Measurements from ENCODE around the gene CTNND2. TPM values are rescaled to one million over a fixed set of nuclear protein-coding genes. Genes with fewer than 3 reads are reported as not detected.

The CTNND2 gene
- polyA plus RNA-seq, 1 donor from 2014 or later: 67.0 TPM

DNA sequence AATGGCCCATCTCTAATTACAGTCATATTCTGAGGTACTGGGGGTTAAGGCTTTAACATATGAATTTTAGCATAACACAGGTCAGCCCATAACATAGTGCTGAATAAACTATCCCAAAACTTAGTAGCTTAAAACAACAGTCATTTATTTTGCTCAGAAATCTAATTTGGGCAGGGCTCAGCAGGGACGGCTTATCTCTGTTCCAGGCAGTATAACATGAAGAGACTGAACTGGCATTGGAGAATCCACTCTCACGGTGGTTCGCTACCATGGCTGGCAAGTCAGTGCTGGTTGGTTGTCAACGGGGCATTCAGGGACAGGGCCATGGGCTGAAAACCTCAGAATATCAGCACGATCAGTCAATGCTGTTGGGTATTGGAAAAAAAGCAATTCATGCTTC lies 622.4 kb downstream of the CTNND2 start:
- Histone ChIP-seq H3K36me3 (ENCODE audit: insufficient read depth, low read length) (peaks cover 3% of the 10 kb centered on the region), H3K9ac (ENCODE audit: low read length) (no peak overlapping the region), H3K27me3 (ENCODE audit: insufficient read depth, low read depth, low read length) (no peaks in the 10 kb centered on the region)

DNA sequence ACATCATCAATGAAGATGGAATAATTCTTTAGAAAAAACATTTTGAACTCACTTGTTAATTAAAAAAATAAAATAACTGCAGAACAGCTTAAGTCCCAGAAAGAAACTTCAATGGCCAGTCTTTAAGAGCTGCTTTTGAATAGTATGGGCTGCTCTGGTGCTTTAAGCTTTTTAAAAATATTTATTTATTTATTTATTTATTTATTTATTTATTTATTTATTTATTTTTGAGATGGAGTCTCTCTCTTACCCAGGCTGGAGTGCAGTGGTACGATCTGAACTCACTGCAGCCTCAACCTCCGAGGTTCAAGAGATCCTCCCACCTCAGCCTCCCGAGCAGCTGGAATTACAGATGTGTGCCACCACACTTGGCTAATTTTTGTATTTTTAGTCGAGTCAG lies 626.9 kb downstream of the CTNND2 start:
- Histone ChIP-seq H3K79me2 (replicated peaks; ENCODE audit: insufficient read depth, low read length) (no peaks in the 10 kb centered on the region), H3K36me3 (ENCODE audit: insufficient read depth, low read length) (peaks cover 3% of the 10 kb centered on the region), H3K4me2 (ENCODE audit: low read length) (no peak overlapping the region), H3K9me3 (ENCODE audit: low read length) (peaks cover 2% of the 10 kb centered on the region), H3K9ac (ENCODE audit: low read length) (no peak overlapping the region), H4K20me1 (ENCODE audit: insufficient read depth) (no peaks in the 10 kb centered on the region), H3K27ac (ENCODE audit: low read length) (no peak overlapping the region), H2AFZ (ENCODE audit: low read depth, low read length) (no peak overlapping the region), H3K27me3 (ENCODE audit: insufficient read depth, low read depth, low read length) (no peaks in the 10 kb centered on the region), H3K9me2 (ENCODE audit: insufficient read depth, low read length) (no peaks in the 10 kb centered on the region), H3K4me3 (ENCODE audit: low read length) (no peak overlapping the region), H3F3A (ENCODE audit: insufficient read depth, low read length, poor library complexity, severe bottlenecking) (no peaks in the 10 kb centered on the region)
- TF ChIP-seq EZH2 (IDR thresholded peaks at IDR 0.05; ENCODE audit: borderline replicate concordance, insufficient read depth, low read length, poor library complexity, severe bottlenecking): no peak
- no peak for TF ChIP-seq POLR2AphosphoS5 (IDR thresholded peaks at IDR 0.05)
- TF ChIP-seq EP300 (conservative IDR thresholded peaks at IDR 0.05; ENCODE audit: poor library complexity, severe bottlenecking): no peak
- no peak for TF ChIP-seq RAD21 (conservative IDR thresholded peaks at IDR 0.05)
- TF ChIP-seq MXI1 (conservative IDR thresholded peaks at IDR 0.05; ENCODE audit: poor library complexity, severe bottlenecking): no peak
- TF ChIP-seq, protein P1, sequence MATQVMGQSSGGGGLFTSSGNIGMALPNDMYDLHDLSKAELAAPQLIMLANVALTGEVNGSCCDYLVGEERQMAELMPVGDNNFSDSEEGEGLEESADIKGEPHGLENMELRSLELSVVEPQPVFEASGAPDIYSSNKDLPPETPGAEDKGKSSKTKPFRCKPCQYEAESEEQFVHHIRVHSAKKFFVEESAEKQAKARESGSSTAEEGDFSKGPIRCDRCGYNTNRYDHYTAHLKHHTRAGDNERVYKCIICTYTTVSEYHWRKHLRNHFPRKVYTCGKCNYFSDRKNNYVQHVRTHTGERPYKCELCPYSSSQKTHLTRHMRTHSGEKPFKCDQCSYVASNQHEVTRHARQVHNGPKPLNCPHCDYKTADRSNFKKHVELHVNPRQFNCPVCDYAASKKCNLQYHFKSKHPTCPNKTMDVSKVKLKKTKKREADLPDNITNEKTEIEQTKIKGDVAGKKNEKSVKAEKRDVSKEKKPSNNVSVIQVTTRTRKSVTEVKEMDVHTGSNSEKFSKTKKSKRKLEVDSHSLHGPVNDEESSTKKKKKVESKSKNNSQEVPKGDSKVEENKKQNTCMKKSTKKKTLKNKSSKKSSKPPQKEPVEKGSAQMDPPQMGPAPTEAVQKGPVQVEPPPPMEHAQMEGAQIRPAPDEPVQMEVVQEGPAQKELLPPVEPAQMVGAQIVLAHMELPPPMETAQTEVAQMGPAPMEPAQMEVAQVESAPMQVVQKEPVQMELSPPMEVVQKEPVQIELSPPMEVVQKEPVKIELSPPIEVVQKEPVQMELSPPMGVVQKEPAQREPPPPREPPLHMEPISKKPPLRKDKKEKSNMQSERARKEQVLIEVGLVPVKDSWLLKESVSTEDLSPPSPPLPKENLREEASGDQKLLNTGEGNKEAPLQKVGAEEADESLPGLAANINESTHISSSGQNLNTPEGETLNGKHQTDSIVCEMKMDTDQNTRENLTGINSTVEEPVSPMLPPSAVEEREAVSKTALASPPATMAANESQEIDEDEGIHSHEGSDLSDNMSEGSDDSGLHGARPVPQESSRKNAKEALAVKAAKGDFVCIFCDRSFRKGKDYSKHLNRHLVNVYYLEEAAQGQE (IDR thresholded peaks at IDR 0.05; ENCODE audit: borderline replicate concordance): no peak
- no peak for TF ChIP-seq TAF1 (IDR thresholded peaks at IDR 0.05; ENCODE audit: low read depth)
- TF ChIP-seq SMC3 (conservative IDR thresholded peaks at IDR 0.05; ENCODE audit: poor library complexity): no peak
- TF ChIP-seq, protein P2, sequence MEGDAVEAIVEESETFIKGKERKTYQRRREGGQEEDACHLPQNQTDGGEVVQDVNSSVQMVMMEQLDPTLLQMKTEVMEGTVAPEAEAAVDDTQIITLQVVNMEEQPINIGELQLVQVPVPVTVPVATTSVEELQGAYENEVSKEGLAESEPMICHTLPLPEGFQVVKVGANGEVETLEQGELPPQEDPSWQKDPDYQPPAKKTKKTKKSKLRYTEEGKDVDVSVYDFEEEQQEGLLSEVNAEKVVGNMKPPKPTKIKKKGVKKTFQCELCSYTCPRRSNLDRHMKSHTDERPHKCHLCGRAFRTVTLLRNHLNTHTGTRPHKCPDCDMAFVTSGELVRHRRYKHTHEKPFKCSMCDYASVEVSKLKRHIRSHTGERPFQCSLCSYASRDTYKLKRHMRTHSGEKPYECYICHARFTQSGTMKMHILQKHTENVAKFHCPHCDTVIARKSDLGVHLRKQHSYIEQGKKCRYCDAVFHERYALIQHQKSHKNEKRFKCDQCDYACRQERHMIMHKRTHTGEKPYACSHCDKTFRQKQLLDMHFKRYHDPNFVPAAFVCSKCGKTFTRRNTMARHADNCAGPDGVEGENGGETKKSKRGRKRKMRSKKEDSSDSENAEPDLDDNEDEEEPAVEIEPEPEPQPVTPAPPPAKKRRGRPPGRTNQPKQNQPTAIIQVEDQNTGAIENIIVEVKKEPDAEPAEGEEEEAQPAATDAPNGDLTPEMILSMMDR (IDR thresholded peaks at IDR 0.05; ENCODE audit: poor library complexity, severe bottlenecking): no peak

More for the DNA sequence above, 622.4 kb downstream of the CTNND2 start:
- Histone ChIP-seq H3K9me3 (ENCODE audit: low read length) (peaks cover 4% of the 10 kb centered on the region), H3F3A (ENCODE audit: insufficient read depth, low read length, poor library complexity, severe bottlenecking) (no peaks in the 10 kb centered on the region), H3K27ac (ENCODE audit: low read length) (no peak overlapping the region), H3K9me2 (ENCODE audit: insufficient read depth, low read length) (no peaks in the 10 kb centered on the region), H2AFZ (ENCODE audit: low read depth, low read length) (no peak overlapping the region), H3K4me3 (ENCODE audit: low read length) (no peak overlapping the region), H3K4me2 (ENCODE audit: low read length) (no peak overlapping the region), H3K79me2 (replicated peaks; ENCODE audit: insufficient read depth, low read length) (no peaks in the 10 kb centered on the region), H4K20me1 (ENCODE audit: insufficient read depth) (no peaks in the 10 kb centered on the region)
- TF ChIP-seq, protein P2 (IDR thresholded peaks at IDR 0.05; ENCODE audit: poor library complexity, severe bottlenecking): no peak
- no peak for TF ChIP-seq MXI1 (conservative IDR thresholded peaks at IDR 0.05; ENCODE audit: poor library complexity, severe bottlenecking)
- no peak for TF ChIP-seq EZH2 (IDR thresholded peaks at IDR 0.05; ENCODE audit: borderline replicate concordance, insufficient read depth, low read length, poor library complexity, severe bottlenecking)
- TF ChIP-seq SMC3 (conservative IDR thresholded peaks at IDR 0.05; ENCODE audit: poor library complexity): no peak
- TF ChIP-seq TAF1 (IDR thresholded peaks at IDR 0.05; ENCODE audit: low read depth): no peak
- TF ChIP-seq POLR2AphosphoS5 (IDR thresholded peaks at IDR 0.05): no peak
- TF ChIP-seq, protein P1 (IDR thresholded peaks at IDR 0.05; ENCODE audit: borderline replicate concordance): no peak
- TF ChIP-seq EP300 (conservative IDR thresholded peaks at IDR 0.05; ENCODE audit: poor library complexity, severe bottlenecking): no peak
- no peak for TF ChIP-seq RAD21 (conservative IDR thresholded peaks at IDR 0.05)
